ENCODE data around the gene ZNF724. TPM values are rescaled to one million over a fixed set of nuclear protein-coding genes. Genes with fewer than 3 reads are reported as not detected.
"Not testable (repeated sequence)": the region's sequence is repeated elsewhere in the genome, so short reads cannot be mapped to it uniquely, and the experiment has no call there.

Gene ZNF724
- total RNA-seq = 1 to 10 TPM; 1.8 to 5.3 TPM
- long read RNA-seq, partial matches to known transcripts = 0 of 2 reads
- long read RNA-seq, other reads (novel, unspliced or antisense) = 0 of 2 reads

DNA sequence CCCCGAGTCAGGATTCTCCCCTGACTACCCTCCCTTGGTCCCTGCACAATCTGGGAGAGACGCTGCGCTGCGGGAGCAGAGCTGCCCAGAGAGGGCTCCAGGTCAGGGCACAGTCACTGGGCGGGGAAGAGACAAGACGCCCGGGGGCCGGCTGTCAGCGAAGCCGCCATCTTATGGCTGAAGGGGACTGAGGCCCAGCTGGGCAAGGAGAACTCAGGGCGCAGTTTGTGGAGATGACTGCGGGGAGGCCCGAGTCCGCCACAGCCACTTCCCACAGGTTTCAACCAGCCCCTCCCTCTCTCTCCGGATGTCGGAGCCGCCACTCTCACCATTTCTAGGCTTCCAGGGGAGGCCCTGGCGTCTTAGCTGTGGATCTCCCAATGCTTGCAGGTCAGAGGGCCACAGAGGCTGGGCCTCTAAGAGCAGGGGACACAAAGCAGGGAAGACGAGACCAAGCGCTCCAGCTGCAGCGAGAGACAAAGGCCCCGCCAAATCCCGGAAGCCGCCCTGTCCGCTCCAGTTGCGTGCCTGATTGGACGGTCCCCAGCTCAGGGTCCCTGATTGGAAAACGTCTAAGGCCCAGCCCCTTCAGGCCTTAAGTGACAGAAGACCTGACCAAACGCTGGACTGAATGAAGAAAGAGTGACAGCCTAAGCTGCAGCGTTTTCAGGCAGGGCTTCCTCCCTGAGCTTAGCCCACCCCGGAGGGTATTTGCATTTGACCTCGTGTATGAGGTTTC lies at the start of gene ZNF724:
TSS of gene ZNF724 (minus strand) at position 484 of the 739 bp plus-strand sequence. CDS start at position 332, 152 bp downstream.
- ATAC-seq (peak; percentile 95), DNase-seq (peak; percentile 92 to 95)
- intact Hi-C loops (cut with DNase I, micrococcal nuclease) = no loop called here

DNA sequence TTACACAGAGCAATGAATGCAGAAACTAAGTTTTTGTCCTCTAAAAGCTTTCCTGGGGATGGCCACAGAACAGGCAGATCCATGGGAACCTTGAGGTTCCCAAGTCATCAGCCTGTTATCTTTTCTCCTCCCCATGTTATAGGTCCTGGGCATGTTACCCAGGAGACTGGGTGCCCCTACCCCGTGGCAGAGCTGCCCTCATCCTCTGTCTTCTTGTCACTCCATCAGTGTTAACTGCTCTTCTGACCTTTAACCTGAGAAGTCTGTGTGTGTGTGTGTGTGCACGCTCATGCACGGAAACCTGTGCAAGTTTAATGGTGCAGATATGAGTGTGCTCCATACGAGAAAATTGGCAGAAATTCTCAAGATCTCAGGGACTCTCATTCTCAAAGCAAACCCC lies 43.9 kb upstream of the ZNF724 start:
- DNase-seq = no peak
- intact Hi-C loops (cut with DNase I, micrococcal nuclease) = no loop called here
- ATAC-seq = no peak

DNA sequence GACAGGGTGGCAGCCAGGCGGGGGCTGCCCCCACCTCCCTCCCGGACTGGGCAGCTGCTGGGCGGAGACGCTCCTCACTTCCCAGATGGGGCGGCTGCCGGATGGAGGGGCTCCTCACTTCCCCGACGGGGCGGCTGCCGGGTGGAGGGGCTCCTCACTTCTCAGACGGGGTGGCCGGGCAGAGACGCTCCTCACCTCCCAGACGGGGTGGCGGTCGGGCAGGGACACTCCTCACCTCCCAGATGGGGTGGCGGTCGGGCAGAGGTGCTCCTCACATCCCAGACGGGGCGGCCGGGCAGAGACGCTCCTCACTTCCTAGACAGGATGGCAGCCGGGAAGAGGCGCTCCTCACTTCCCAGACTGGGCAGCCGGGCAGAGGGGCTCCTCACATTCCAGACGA lies 39.8 kb upstream of the ZNF724 start:
- ATAC-seq; DNase-seq; intact Hi-C loops (cut with DNase I, micrococcal nuclease): not testable (repeated sequence)

GRCh38 chr19:23287620-23288019 lies 37.4 kb upstream of the ZNF724 start:
- no peak for DNase-seq
- no peak for ATAC-seq
- intact Hi-C loops (cut with DNase I, micrococcal nuclease) = no loop called here

DNA sequence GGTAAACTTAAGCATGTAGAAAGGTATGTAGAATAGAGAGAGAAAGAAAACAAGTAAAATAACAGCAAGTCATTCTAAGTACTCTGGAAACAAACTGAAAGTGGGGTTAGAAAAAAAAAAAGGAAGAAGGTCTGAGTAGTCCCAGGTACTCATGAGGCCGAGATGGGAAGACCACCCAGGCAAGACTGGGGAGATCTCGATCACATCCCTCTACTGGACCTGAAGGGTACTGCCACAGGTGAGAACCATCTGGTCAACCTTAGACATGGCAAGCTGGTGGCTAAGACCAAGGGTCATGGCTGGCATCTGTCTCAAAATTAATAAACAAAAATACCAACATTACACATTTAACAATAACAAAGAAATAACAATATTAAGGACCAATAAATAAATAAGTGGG lies 36.3 kb upstream of the ZNF724 start:
- intact Hi-C loops (cut with DNase I, micrococcal nuclease) = no loop called here
- DNase-seq (no peak), ATAC-seq (no peak)

DNA sequence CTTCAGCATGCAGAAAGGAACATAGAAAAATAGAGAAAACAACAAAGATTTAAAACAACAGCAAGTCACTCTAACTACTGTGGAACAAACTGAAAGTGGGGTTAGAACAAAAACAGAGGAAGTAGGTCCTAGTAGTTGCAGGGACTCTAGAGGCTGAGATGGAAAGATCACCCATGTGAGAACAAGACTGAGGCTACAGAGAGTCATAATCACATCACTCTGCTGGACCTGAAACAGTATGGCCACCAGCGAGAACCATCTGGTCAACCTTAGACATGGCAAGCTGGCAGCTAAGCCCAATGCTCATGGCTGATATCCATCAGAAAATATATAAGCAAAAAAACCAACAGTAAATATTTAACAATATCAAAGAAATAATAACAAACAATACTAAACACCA lies 35.8 kb upstream of the ZNF724 start:
- intact Hi-C loops (cut with DNase I, micrococcal nuclease) = no loop called here
- ATAC-seq (no peak), DNase-seq (no peak)

GRCh38 chr19:23285326-23285725 lies 35.1 kb upstream of the ZNF724 start:
- DNase-seq; intact Hi-C loops (cut with DNase I, micrococcal nuclease); ATAC-seq: not testable (repeated sequence)

DNA sequence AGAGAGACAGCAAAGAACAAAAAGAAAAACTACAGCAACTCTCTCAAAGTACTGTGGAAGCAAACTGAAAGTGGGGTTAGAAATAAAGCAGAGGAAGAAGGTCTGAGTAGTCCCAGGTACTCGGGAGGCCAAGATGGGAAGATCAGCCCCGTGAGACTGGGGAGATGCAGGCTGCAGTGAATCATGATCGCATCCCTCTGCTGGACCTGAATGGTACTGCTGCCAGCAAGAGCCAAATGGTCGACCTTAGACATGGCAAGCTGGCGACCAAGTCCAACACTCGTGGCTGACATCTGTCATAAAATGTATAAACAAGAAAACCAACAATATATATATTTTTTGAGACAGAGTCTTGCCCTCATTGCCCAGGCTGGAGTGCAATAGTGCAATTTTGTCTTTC lies 33.7 kb upstream of the ZNF724 start:
- DNase-seq (peak; percentile 53 to 74), ATAC-seq (peak; percentile 90)
- intact Hi-C loops (cut with DNase I, micrococcal nuclease) = no loop called here

GRCh38 chr19:23281663-23282276 lies 31.6 kb upstream of the ZNF724 start:
- ATAC-seq = no peak
- no peak for DNase-seq
- intact Hi-C loops (cut with DNase I, micrococcal nuclease) = no loop called here

DNA sequence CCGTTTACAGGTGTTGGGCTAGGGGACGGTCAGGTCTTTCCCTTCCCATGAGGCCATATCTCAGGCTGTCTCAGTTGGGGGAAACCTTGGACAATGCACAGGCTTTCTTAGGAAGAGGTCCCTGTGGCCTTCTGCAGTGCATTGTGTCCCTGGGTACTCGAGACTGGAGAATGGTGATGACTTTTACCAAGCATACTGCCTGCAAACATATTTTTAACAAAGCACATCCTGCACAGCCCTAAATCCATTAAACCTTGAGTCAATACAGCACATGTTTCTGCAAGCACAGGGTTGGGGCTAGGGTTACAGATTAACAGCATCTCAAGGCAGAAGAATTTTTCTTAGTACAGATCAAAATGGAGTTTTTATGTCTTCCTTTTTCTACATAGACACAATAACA lies 27.9 kb upstream of the ZNF724 start:
- ATAC-seq; intact Hi-C loops (cut with DNase I, micrococcal nuclease); DNase-seq: not testable (repeated sequence)

GRCh38 chr19:23273590-23274412 lies 23.6 kb upstream of the ZNF724 start:
- peak; percentile 97 for ATAC-seq
- intact Hi-C loops (cut with DNase I, micrococcal nuclease) = loop anchor here in 1 of 2 donors (5.0 kb wide), 1 partner anchor 118 kb away; no protein-coding TSS in a partner anchor
- DNase-seq = peak; percentile 95 to 97

DNA sequence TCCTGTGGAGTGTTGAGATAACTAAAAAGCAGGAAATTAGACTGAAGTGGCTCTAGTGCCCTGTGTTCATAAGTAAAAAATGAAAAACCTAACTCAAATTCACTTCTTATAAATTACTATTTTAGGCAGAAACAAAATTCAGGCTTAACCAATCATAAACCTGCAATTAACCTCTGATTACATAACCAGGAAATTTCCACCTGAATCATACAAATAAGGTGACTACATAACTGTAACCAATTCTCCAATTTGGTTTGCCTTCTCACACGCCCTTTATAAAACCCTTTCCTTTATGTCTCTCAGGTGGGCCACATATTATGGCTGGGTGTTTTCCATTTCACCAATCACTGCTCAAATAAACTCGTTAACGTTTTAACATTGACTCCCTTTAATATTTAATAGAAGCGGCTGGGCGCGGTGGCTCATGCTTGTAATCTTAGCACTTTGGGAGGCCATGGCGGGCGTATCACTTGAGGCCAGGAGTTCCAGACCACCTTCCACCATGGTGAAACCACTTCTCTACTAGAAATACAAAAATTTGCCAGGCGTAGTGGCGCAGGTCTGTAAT lies 22.9 kb upstream of the ZNF724 start:
- intact Hi-C loops (cut with DNase I, micrococcal nuclease) = loop anchor here in 1 of 2 donors (5.0 kb wide), 1 partner anchor 119 kb away; no protein-coding TSS in a partner anchor
- ATAC-seq = peak; percentile 19
- DNase-seq = peak; percentile 30 to 48

DNA sequence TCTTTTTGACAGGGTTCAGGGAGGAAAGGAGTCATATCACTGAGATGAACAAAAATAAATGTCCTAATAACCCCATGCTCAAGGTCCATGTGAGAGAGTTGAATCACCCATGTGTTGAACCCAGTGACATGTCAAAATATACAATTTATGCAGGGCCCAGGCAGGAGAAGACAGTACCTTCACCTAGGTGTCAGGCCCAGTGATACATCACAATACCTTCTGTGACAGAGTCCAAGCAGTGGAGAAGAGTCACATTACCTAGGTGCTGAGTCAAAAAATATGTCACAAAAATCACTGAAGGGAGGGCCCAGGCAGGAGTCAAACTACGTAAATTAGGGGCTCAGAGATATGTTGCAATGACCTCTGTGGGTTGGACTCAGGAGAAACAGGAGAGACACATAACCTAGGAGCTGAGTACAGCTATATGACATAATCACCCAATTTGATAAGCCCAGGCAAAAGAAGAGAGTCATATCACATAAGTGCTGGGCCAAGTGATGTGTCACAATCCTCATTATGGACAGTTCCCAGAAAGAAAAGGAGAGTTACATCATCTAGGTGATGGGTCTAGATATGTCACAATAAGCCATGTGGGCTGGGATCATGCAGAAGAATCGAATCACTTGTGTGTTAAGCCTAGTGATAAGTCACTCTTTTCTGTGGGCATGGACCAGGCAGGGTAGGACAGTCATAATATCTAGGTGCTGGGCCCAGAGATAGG lies 13.8 kb upstream of the ZNF724 start:
- ATAC-seq = no peak
- DNase-seq = no peak
- intact Hi-C loops (cut with DNase I, micrococcal nuclease) = no loop called here

- no peak for DNase-seq
- no peak for ATAC-seq
- intact Hi-C loops (cut with DNase I, micrococcal nuclease) = no loop called here
Observed at GRCh38 chr19:23263396-23263795, 13.2 kb upstream of the ZNF724 start.

GRCh38 chr19:23262920-23263319 lies 12.7 kb upstream of the ZNF724 start:
- peak; percentile 10 for ATAC-seq
- intact Hi-C loops (cut with DNase I, micrococcal nuclease) = no loop called here
- no peak for DNase-seq

DNA sequence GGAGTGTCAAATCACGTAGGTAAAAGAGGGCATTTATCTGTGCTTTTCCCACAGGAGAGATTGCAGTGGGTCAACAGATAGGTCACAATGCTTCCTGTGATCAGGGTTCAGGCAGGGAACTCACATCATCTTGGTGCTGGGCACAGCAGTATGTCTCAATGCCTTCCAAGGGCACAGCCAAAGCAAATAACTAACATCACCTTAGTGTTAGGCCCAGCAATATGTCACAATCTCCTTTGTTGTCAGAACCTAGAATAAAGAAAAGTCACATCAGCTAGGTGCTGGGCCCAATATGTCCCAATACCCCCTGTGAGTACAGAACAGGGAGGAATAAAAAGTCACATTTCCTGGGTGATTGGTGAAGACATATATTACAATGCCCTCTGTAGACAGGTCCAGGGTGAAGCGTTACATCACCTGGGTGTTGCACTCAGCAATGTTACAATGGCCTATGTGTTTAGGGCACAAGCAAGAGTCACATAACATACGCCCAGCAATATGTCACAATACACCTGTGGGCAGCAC lies 11.4 kb upstream of the ZNF724 start:
- DNase-seq = no peak
- no peak for ATAC-seq
- intact Hi-C loops (cut with DNase I, micrococcal nuclease) = no loop called here

- intact Hi-C loops (cut with DNase I, micrococcal nuclease) = no loop called here
- ATAC-seq (no peak), DNase-seq (no peak)
Observed at GRCh38 chr19:23260956-23261355, 10.8 kb upstream of the ZNF724 start.

GRCh38 chr19:23259961-23260360 lies 9.8 kb upstream of the ZNF724 start:
- no peak for ATAC-seq
- intact Hi-C loops (cut with DNase I, micrococcal nuclease) = no loop called here
- no peak for DNase-seq
